ENCODE measurements around the gene SASS6. TPM values are rescaled to one million over a fixed set of nuclear protein-coding genes. Genes with fewer than 3 reads are reported as not detected.

The SASS6 gene
- total and polyA plus RNA-seq, 9 of the 15 experiments (the other 6 are each of a cell fraction or from before 2014, with no cell fraction given) = 11.6 to 34.1 (median 18.0) TPM

GRCh38 chr1:100132566-100133477, at the start of gene SASS6, which contains the start of gene TRMT13 (continued):
- peak in 1 of 2 experiments; percentile 92; a peak in 2 of 4 replicates for TF ChIP-seq ZNF639 (CRISPR knock-in tag; conservative IDR thresholded peaks at IDR 0.05 in 1 of 2, IDR thresholded peaks at IDR 0.05 in 1 of 2)
- no peak for TF ChIP-seq ATF4 (CRISPR knock-in tag; IDR thresholded peaks at IDR 0.05)
- peak; percentile 90 for TF ChIP-seq HDAC2 (IDR thresholded peaks at IDR 0.05)
- TF ChIP-seq CXXC5 (CRISPR knock-in tag; IDR thresholded peaks at IDR 0.05) = peak; percentile 95
- TF ChIP-seq HNRNPLL (IDR thresholded peaks at IDR 0.05; ENCODE audit: low read depth, low read length, poor library complexity, severe bottlenecking) = peak; percentile 74
- TF ChIP-seq ZNF395 (CRISPR knock-in tag; IDR thresholded peaks at IDR 0.05) = no peak; the same call in 1 of the 2 replicates
- no peak for TF ChIP-seq FOSL1 (tag; conservative IDR thresholded peaks at IDR 0.05)
- TF ChIP-seq E2F4 (CRISPR knock-in tag; IDR thresholded peaks at IDR 0.05; ENCODE audit: low read depth) = peak; percentile 97
- TF ChIP-seq U2AF1 (optimal IDR thresholded peaks at IDR 0.05; ENCODE audit: low read depth, low read length) = no peak
- TF ChIP-seq KDM1A (IDR thresholded peaks at IDR 0.05) = no peak
- no peak for TF ChIP-seq ZNF583 (CRISPR knock-in tag; IDR thresholded peaks at IDR 0.05)
- peak; percentile 13; the same call in 1 of the 2 replicates for TF ChIP-seq TAF7 (tag; IDR thresholded peaks at IDR 0.05)
- TF ChIP-seq NR3C1 (CRISPR knock-in tag; IDR thresholded peaks at IDR 0.05) = no peak
- TF ChIP-seq TFAP4 (CRISPR knock-in tag; IDR thresholded peaks at IDR 0.05; ENCODE audit: borderline replicate concordance) = peak; percentile 97
- no peak for TF ChIP-seq ZNF146 (CRISPR knock-in tag; IDR thresholded peaks at IDR 0.05; ENCODE audit: unreplicated experiment)
- no peak for TF ChIP-seq ZNF668 (CRISPR knock-in tag; IDR thresholded peaks at IDR 0.05)
- no peak for TF ChIP-seq DNMT1 (IDR thresholded peaks at IDR 0.05)
- peak; percentile 54; the same call in 1 of the 2 replicates for TF ChIP-seq ZBTB9 (CRISPR knock-in tag; IDR thresholded peaks at IDR 0.05)
- no peak for TF ChIP-seq SMAD3 (CRISPR knock-in tag; conservative IDR thresholded peaks at IDR 0.05)
- TF ChIP-seq MAFK (IDR thresholded peaks at IDR 0.05; ENCODE audit: low read length) = no peak; the same call in 1 of the 2 replicates

Measured in K562 (cell line).